Measurements from ENCODE around the gene BSDC1.

Gene BSDC1

GRCh38 chr1:32393832-32394140 lies 455 bp downstream of the BSDC1 start:
- DNase-seq (ENCODE audit: low read depth) = no peak

GRCh38 chr1:32393136-32393535 lies 1.1 kb downstream of the BSDC1 start:
- DNase-seq (ENCODE audit: low read depth) = no peak

DNA sequence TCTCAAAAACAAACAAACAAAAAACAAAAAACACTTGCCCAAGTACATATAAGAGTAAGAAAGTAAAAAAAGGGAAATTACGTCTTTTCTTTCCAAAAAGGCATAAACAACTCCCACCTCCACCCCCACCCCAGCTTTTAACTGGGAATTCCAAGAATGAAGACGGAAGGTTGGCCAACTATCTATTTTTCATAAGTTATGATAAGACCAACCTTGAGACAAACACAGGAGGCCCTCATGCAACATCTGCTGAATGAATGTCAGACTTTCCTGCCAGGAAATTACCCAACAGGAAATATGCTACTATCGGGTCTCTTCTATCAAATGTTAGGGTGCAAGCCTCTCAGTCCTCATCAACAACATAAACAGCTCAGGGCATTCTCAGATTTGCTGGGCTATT lies 1.9 kb downstream of the BSDC1 start:
- no peak for DNase-seq (ENCODE audit: low read depth)

GRCh38 chr1:32390904-32391870 lies 3.1 kb downstream of the BSDC1 start:
- no peak for DNase-seq (ENCODE audit: low read depth)

GRCh38 chr1:32388641-32389040 lies 5.6 kb downstream of the BSDC1 start:
- no peak for DNase-seq (ENCODE audit: low read depth)

- no peak for DNase-seq (ENCODE audit: low read depth)
Observed at GRCh38 chr1:32386676-32387392, 7.4 kb downstream of the BSDC1 start.

DNA sequence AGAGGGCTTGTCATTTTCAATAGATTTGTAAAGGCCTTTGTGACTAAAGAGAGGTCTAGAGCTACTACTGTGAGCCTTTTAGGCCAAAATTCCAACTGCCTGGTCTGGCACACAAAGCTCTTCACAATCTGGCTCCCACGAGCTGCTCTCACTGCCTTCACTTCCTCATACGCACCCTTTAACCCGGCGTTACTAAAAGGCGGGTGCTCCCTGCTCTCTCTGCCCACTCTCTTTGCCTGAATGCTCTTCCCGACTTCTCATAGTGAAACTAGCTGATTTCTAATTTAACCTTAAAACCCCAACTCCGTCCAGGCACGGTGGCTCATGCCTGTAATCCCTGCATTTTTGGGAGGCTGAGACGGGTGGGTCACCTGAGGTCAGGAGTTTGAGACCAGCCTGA lies 14.2 kb downstream of the BSDC1 start:
- DNase-seq (ENCODE audit: low read depth) = no peak

GRCh38 chr1:32377541-32378220 lies 16.6 kb downstream of the BSDC1 start:
- no peak for DNase-seq (ENCODE audit: low read depth)

DNA sequence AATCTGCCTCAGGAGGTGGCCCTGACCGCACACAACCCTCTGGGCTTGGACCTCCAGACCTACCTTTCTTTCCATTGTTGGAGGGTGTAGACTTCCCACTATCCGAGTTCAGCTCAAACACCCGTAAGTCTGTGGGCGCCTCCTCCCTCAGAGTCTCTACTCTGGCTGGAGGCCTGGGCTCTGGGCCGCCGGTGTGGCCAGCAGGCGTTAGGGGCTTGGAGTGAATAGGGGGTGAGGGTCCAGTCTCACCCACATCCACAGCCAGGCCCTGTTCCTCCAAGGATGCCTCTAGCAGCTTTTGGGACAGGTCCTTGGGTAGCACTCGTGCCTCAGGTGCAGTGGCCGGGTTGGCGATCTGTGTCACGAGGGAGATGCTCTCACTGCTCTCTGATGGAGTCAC lies 18.0 kb downstream of the BSDC1 start:
- DNase-seq (ENCODE audit: low read depth) = no peak

DNA sequence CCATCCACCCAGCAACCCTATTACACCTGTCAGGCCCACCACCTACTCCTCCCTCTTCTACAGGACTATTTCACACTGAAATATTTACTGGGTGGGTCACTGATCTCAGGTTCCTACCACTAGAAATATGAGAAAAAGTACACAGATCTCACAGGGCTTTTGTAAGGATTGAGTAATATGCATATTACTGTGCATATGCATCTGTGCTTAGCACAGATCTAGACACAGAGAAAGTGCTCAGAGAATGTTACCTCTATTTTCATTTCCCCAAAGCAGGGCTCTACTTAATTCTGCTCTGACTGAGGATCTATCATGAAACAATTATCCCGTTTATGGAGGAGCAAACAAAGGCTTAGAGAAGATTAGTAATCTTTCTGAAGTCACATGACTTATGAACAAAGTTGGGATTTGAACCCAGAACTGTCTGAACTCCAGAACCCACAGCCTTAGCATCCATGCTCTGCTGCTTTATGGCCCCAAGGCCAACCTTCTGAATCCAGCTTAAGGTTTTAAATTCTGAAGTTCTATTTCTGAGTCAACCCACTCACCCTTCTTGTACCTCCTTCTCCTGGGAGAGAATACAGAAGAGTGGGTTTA lies 20.1 kb downstream of the BSDC1 start:
- no peak for DNase-seq (ENCODE audit: low read depth)

DNA sequence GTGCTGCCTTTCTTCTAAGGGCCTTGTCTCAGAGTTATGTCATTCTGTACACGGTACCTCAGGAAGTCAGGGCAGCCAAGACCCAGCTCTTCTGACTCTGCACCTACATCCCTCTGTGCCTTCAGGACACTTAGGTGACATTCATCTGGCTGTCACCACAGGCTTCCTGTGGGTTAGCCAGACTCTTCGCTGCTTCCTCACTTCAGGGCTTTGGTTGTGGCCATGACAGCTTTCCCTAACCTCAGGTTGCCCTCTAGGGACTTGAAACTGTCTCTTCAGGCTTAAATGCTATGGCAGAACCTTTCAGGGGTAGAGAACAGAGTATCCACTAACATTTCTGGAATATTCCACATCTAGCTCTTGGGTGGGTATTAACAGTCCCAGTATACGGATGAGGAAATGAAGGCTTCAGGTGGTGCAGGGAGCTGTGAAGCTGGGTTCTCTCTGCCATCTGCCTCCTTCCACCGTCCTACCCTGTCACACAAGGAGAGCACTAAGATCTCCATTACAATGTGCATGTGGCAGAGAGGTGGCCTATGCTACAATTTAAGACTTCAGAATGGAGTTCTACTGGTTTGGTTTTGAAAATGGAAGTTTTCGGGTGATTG lies 22.0 kb downstream of the BSDC1 start:
- peak; percentile 57 for DNase-seq (ENCODE audit: low read depth)

DNA sequence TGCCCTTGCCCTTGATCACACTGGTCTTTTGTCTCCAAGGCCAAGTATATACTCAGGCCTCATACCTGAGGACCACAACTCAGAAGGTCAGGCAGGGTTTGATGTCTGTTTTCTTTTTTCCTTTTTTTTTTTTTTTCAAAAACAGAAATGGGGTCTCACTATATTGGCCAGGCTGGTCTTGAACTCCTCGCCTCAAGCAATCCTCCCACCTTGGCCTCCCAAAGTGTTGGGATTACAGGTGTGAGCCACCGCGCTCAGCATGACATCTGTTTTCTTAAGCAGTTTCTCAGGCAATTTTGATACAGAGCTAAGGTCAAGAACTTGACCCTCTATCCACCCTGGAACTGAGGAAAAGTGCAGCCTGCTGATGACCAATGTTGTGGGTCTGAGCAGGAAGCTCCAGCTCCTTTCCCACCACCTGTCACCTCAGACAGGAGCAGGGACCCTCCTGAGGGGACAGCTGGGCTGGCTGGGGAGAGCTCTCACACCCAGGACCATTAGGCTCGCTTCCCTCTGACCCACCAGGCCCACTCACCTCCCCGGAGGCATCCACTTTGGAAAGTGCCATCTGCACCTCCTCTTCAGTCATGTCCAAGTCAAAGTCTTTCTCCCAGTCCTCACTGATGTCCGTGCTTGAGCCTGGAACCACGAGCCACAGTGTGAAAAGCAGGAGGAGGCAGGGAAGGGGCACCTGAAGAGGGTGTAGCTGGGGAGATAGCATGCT lies 26.2 kb downstream of the BSDC1 start:
- no peak for DNase-seq (ENCODE audit: low read depth)

DNA sequence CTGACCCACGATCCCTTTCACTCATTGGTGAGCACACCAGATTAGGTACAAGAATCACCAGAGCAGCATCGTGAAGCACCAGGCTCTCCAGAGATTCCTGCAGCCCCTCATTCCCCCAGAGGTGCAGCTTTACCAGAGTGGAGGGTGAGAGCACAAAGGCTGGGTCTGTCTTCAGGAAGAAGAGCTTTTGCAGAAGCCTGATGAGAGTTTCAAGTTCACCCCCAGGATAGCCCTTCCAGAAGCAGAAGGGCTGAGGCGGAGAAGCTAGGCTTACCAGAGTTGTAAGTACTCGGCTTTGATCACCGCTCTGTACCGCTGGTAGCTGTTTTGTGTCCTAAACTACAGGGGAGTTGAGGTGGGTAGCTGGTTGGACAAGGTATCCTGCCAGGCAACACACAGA lies 28.8 kb downstream of the BSDC1 start:
- DNase-seq (ENCODE audit: low read depth) = no peak

GRCh38 chr1:32364836-32365235 lies 29.4 kb downstream of the BSDC1 start:
- no peak for DNase-seq (ENCODE audit: low read depth)

- DNase-seq (ENCODE audit: low read depth) = no peak
Observed at GRCh38 chr1:32363713-32364112, 30.5 kb downstream of the BSDC1 start.

DNA sequence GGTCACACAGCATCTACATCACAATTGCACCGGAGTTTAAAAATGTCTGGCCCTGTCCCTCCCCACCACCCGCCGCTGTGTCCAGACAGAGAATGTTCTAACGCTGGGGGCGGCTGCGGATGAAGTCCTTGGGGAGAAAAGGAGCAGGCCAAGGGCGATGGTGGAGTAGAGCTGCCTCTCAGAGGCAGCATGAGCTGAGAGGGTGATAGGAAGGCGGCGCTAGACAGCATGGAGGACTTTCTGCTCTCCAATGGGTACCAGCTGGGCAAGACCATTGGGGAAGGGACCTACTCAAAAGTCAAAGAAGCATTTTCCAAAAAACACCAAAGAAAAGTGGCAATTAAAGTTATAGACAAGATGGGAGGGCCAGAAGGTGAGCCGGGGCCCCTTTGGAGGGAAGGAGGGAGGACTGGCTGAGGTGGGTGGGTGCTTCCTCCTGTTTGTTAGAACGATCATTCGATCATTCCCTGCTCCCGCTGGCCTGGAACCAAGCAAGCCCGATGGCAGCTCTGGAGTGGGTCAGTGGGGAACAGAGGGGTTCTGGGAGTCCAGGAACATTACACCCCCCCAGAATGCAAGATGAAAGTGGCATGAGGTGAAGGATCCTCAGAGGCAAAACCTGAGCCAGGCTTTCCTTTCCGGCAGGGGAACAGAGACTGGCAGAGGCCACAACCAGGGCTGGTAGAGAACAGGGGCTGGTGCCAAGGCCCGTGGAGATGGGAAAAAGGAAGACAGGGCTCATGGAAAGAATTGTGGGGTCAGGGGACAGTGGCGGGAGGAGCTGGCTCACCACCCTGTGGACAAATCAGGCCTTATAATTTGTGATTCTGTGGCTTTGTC lies 31.5 kb downstream of the BSDC1 start, which contains the start of the genes FAM229A and TSSK3:
Gene FAM229A (minus strand): TSS at position 12 of the 840 bp plus-strand sequence. CDS start 394 bp downstream, outside the sequence.
Gene TSSK3 (plus strand): TSS at position 66 of the 840 bp plus-strand sequence. CDS start 163 bp downstream, at position 229.
- DNase-seq (ENCODE audit: low read depth) = no peak

DNA sequence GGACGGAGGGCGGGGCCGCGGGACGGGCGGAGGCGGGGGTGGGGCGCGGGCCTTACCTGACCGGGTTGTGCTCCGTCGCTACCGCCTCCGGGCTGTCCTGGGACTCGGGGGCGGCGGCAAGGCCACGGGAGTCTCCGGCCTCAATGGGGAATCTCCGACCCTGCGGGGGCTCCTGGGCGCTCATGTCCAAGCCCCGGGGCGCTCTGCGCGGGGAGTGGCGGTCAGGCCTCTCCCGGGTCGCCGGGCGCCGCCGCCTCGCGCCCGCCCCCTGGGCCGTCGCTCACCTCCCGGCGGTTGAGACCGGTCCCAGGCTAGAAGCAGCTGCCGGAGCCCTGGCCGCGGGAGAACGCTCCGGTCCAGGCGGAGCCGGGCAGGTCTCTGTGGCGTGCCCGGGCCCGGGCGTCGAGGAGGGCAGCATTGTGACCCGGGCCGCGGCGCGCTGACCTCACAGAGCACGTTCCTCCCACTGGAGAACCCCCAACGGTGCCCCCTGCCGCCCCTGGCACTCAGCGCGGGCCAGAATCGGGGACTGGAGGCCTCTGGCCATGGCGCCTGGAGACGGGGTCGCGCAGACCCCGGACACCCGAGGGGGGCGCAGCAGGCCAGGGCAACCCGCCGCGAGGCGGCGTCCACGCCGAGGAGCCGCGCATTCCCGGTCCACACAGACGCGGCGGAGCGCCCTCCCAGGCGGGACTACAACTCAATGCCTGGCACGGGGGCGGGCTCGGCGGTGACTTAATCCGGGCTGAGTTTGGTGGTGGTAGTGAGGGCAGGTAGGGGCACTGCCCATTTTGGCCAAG lies 32.4 kb downstream of the BSDC1 start:
- no peak for DNase-seq (ENCODE audit: low read depth)

- no peak for DNase-seq (ENCODE audit: low read depth)
Observed at GRCh38 chr1:32361308-32361673, 33.0 kb downstream of the BSDC1 start.

GRCh38 chr1:32358435-32358834 lies 35.8 kb downstream of the BSDC1 start:
- no peak for DNase-seq (ENCODE audit: low read depth)
